Calu3 (cell line): ENCODE measurements around the gene RYR3. TPM values are rescaled to one million over a fixed set of nuclear protein-coding genes. Genes with fewer than 3 reads are reported as not detected.

ENCODE experiments used
- BruUV-seq: library from RNA; stranded (reverse); fragments of 400-500 nt; replicated peaks from 2 replicates; lab custom pipeline; 2021; lab: Mats Ljungman, UMichigan
- CTCF ChIA-PET: fragments of 300-600 bp; sonication (Branson Sonifier 250); formaldehyde crosslinking; loops from one replicate; lab custom pipeline; 2022; ENCODE audit warnings: antibody characterized with exemption; lab: Charles Lee
- DNase-seq: peaks from one replicate; pipeline ENCODE4 v3.0.0; 2022
- H3K27ac Mint-ChIP-seq: one replicate; pipeline ENCODE4 v1.8.0; 2022; ENCODE audit warnings: mixed read lengths; ENCODE audit not compliant: unreplicated experiment
- H3K27me3 Mint-ChIP-seq: one replicate; pipeline ENCODE4 v1.8.0; 2022; ENCODE audit warnings: mixed read lengths; ENCODE audit not compliant: unreplicated experiment
- H3K36me3 Mint-ChIP-seq: one replicate; pipeline ENCODE4 v1.8.0; 2022; ENCODE audit warnings: mild to moderate bottlenecking, moderate library complexity, mixed read lengths; ENCODE audit not compliant: insufficient read depth, unreplicated experiment
- H3K4me1 Mint-ChIP-seq: one replicate; pipeline ENCODE4 v1.8.0; 2022; ENCODE audit warnings: mild to moderate bottlenecking, low read depth, mixed read lengths; ENCODE audit not compliant: unreplicated experiment
- H3K4me3 Mint-ChIP-seq: one replicate; pipeline ENCODE4 v1.8.0; 2022; ENCODE audit warnings: mild to moderate bottlenecking, low read depth, moderate library complexity, mixed read lengths; ENCODE audit not compliant: unreplicated experiment
- H3K9me3 Mint-ChIP-seq: one replicate; pipeline ENCODE4 v1.8.0; 2022; ENCODE audit warnings: low read depth, mixed read lengths; ENCODE audit not compliant: unreplicated experiment
- CTCF ChIP-seq: fragments of 200-600 bp; IDR thresholded peaks from one replicate; pipeline ENCODE4 v1.8.0; 2022; ENCODE audit warnings: antibody characterized with exemption; ENCODE audit not compliant: unreplicated experiment
- intact Hi-C: fragments of 100-400 bp; cut with micrococcal nuclease; formaldehyde crosslinking; loops from one replicate; pipeline ENCODE4 v1.10.0; 2022; ENCODE audit not compliant: unreplicated experiment
- total RNA-seq: library from RNA; stranded (reverse); gene quantifications from 2 replicates; pipeline ENCODE4 v1.2.3, GENCODE V29; 2022

The RYR3 gene
- total RNA-seq, 1 experiment from 2014 or later = not detected

- Mint-ChIP-seq H3K9me3 (no peaks in the 10 kb centered on the region), H3K36me3 (no peaks in the 10 kb centered on the region), H3K27ac (no peak overlapping the region), H3K27me3 (peaks cover 27% of the 10 kb centered on the region), H3K4me1 (no peaks in the 10 kb centered on the region), H3K4me3 (no peak overlapping the region)
- CTCF ChIA-PET = no interaction called here
- no peak for DNase-seq
- BruUV-seq = no TSS peak
- TF ChIP-seq CTCF = no peak
- intact Hi-C loops = no loop called here
Observed at GRCh38 chr15:33313491-33313890, 2.7 kb downstream of the RYR3 start.

GRCh38 chr15:33314069-33314468 lies 3.3 kb downstream of the RYR3 start:
- Mint-ChIP-seq H3K27me3 (peaks cover 33% of the 10 kb centered on the region), H3K4me3 (no peak overlapping the region), H3K36me3 (no peaks in the 10 kb centered on the region), H3K4me1 (no peaks in the 10 kb centered on the region), H3K9me3 (no peaks in the 10 kb centered on the region), H3K27ac (no peak overlapping the region)
- intact Hi-C loops = no loop called here
- CTCF ChIA-PET = no interaction called here
- DNase-seq = no peak
- BruUV-seq = no TSS peak
- TF ChIP-seq CTCF = no peak

- Mint-ChIP-seq H3K36me3 (no peaks in the 10 kb centered on the region), H3K27ac (no peak overlapping the region), H3K27me3 (peaks cover 38% of the 10 kb centered on the region), H3K9me3 (no peaks in the 10 kb centered on the region), H3K4me3 (no peak overlapping the region), H3K4me1 (no peaks in the 10 kb centered on the region)
- CTCF ChIA-PET = no interaction called here
- TF ChIP-seq CTCF = no peak
- DNase-seq = no peak
- intact Hi-C loops = no loop called here
- no TSS peak for BruUV-seq
Observed at GRCh38 chr15:33315044-33315443, 4.3 kb downstream of the RYR3 start.

- H3K27me3 Mint-ChIP-seq = peaks cover 26% of the 10 kb centered on the region
- CTCF ChIA-PET = no interaction called here
- H3K9me3 Mint-ChIP-seq = no peaks in the 10 kb centered on the region
- H3K36me3 Mint-ChIP-seq = no peaks in the 10 kb centered on the region
- no peaks in the 10 kb centered on the region for H3K4me1 Mint-ChIP-seq
- no peak overlapping the region for H3K4me3 Mint-ChIP-seq
- BruUV-seq = no TSS peak
- DNase-seq = no peak
- TF ChIP-seq CTCF = no peak
- no peak overlapping the region for H3K27ac Mint-ChIP-seq
- intact Hi-C loops = no loop called here
Observed at GRCh38 chr15:33317896-33318295, 7.1 kb downstream of the RYR3 start.
